Right lobe of liver (tissue), 6 donors: Measurements from ENCODE around the gene SLITRK3. TPM values are rescaled to one million over a fixed set of nuclear protein-coding genes. Genes with fewer than 3 reads are reported as not detected.

Experiments
- ATAC-seq, 4 donors: fragments of 200-7000 bp; cut with Tn5 transposase; one replicate each; pipeline ENCODE4 v1.9.1; 2020; ENCODE audit warnings: mild to moderate bottlenecking in 4 of 4, moderate library complexity in 4 of 4
- DNase-seq, 3 donors: peaks; one replicate each; pipeline ENCODE4 v3.0.0-alpha.2; 2020
- H3K27ac ChIP-seq, 3 donors: fragments of 200-600 bp; one replicate each; pipeline ENCODE4 v1.8.0; 2022
- H3K27me3 ChIP-seq, 2 donors: fragments of 200-600 bp; one replicate each; pipeline ENCODE4 v1.8.0; 2022
- H3K36me3 ChIP-seq, 4 donors: fragments of 200-600 bp; sonication (generic) in 1 of 4; one replicate each; pipeline versions ENCODE4 v1.5.1 to v1.8.0; 2017 to 2022; ENCODE audit warnings: control low read depth in 1 of 4
- H3K4me1 ChIP-seq, 4 donors: fragments of 200-600 bp; sonication (generic) in 1 of 4; one replicate each; pipeline versions ENCODE4 v1.5.1 to v1.8.0; 2017 to 2022; ENCODE audit warnings: control low read depth in 1 of 4
- H3K4me3 ChIP-seq, 3 donors: fragments of 200-600 bp; one replicate each; pipeline ENCODE4 v1.8.0; 2022
- H3K9me3 ChIP-seq, 4 donors: fragments of 200-600 bp; sonication (generic) in 1 of 4; one replicate each; pipeline versions ENCODE4 v1.5.1 to v1.8.0; 2017 to 2022; ENCODE audit warnings: control low read depth in 1 of 4
- CTCF ChIP-seq, 4 donors: fragments of 200-600 bp in 3 of 4; fragments of 450-650 bp in 1 of 4; IDR thresholded peaks; one replicate each; pipeline versions ENCODE4 v1.5.1 to v1.8.0; 2016 to 2022; ENCODE audit warnings: antibody characterized with exemption in 4 of 4, mild to moderate bottlenecking in 2 of 4
- POLR2A ChIP-seq: fragments of 450-650 bp; IDR thresholded peaks from one replicate; pipeline ENCODE4 v1.6.1; 2017; ENCODE audit warnings: antibody characterized with exemption, mild to moderate bottlenecking
- WGBS: methylation state at CpG from one replicate; pipeline ENCODE4 v1.1.6; 2018; ENCODE audit warnings: low coverage, low lambda C conversion rate; ENCODE audit not compliant: insufficient coverage; ENCODE audit errors: missing lambda C conversion rate; 5-methylcytosine and 5-hydroxymethylcytosine counted together
- intact Hi-C, 2 donors: fragments of 100-400 bp; cut with DNase I; formaldehyde crosslinking; loops; one replicate each; pipeline versions ENCODE4 v1.11.2 to v1.14.1; 2022
- total RNA-seq, 6 experiments: library from RNA; depleted of rRNA in 2 of 6; stranded (reverse); fragments of >200 nt in 2 of 6; fragmentation: NEBNext Ultra II Directional in 3 of 6; extraction: Animal tissue kit (Norgen Biotek cat#: 25700) in 3 of 6; gene quantifications; one replicate each; pipeline versions ENCODE4 v1.1.0 to v1.2.4, GENCODE V29; 2016 to 2023
- donor health status: DM: no; HTN: yes; CAD: no.
- donor health status: DM: no; HTN: no; CAD: no.
- donor health status: DM: no; HTN: no; CAD: no.
- donor health status: DM: no; HTN: yes; CAD: no.
- donor health status: DM: no; HTN: yes; CAD: no.

Gene SLITRK3
- total RNA-seq, 6 experiments from 2014 or later, result 0.15 to 10.5 (median 3.6) TPM

DNA sequence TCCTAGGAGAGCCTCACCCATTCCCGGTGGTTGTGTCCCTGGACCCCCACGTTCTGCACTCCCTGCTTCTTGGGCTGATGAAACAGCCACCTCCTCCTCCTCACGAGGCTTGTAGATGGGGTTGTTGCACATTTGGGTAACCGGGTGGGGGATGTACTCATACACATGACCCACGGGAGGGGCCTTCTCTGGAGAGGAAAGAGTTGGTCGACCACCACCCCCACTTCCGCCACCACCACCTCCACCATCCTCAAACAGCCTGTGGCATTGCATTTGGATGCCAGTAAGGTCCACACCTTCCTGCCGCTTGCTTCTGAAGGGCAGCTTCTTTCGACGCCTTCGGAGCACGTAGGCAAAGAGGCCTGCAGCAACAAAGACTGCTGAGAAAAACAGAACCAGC lies 7.7 kb downstream of the SLITRK3 start:
- intact Hi-C loops, result no loop called here
- H3K9me3 ChIP-seq, result no peaks in the 10 kb centered on the region
- ATAC-seq, result no peak
- no peak overlapping the region for H3K4me3 ChIP-seq
- no peaks in the 10 kb centered on the region for H3K36me3 ChIP-seq
- WGBS, result 78% methylated on average over 4 of the region's 12 CpGs
- TF ChIP-seq POLR2A (no peak), CTCF (IDR thresholded peaks at IDR 0.05) (no peak)
- peaks cover 0 to 3% (median 0%) of the 10 kb centered on the region in 4 donors for H3K4me1 ChIP-seq
- no peaks in the 10 kb centered on the region for H3K27me3 ChIP-seq
- DNase-seq, result no peak
- H3K27ac ChIP-seq, result no peak overlapping the region

GRCh38 chr3:165185707-165186327 lies 10.4 kb downstream of the SLITRK3 start:
- H3K9me3 ChIP-seq, result no peaks in the 10 kb centered on the region
- H3K27me3 ChIP-seq, result no peaks in the 10 kb centered on the region
- H3K36me3 ChIP-seq, result no peaks in the 10 kb centered on the region
- ATAC-seq, result peak; percentile 99 to 100 (median 99)
- peaks cover 0 to 3% (median 0%) of the 10 kb centered on the region in 4 donors for H3K4me1 ChIP-seq
- intact Hi-C loops, result no loop called here
- no peak overlapping the region for H3K27ac ChIP-seq
- 13% methylated on average over 8 of the region's 8 CpGs for WGBS
- H3K4me3 ChIP-seq, result no peak overlapping the region
- peak; percentile 34 to 59 (median 53) for DNase-seq
- peak; percentile 81 to 92 (median 89) for TF ChIP-seq CTCF (IDR thresholded peaks at IDR 0.05)
- TF ChIP-seq POLR2A, result no peak

- no peak for TF ChIP-seq CTCF (IDR thresholded peaks at IDR 0.05)
- no peak for TF ChIP-seq POLR2A
- intact Hi-C loops, result no loop called here
- Histone ChIP-seq H3K36me3 (no peaks in the 10 kb centered on the region), H3K9me3 (no peaks in the 10 kb centered on the region), H3K27ac (no peak overlapping the region), H3K4me3 (no peak overlapping the region), H3K27me3 (no peaks in the 10 kb centered on the region), H3K4me1 (peaks cover 0 to 3% (median 0%) of the 10 kb centered on the region in 4 donors)
- WGBS, result 38% methylated on average over 1 of the region's 1 CpG
- DNase-seq (no peak), ATAC-seq (no peak)
Observed at GRCh38 chr3:165181556-165181955, 14.6 kb downstream of the SLITRK3 start.

- 78% methylated on average over 3 of the region's 3 CpGs for WGBS
- Histone ChIP-seq H3K4me3 (no peak overlapping the region), H3K27me3 (no peaks in the 10 kb centered on the region), H3K9me3 (no peaks in the 10 kb centered on the region), H3K4me1 (no peaks in the 10 kb centered on the region), H3K27ac (no peak overlapping the region), H3K36me3 (no peaks in the 10 kb centered on the region)
- intact Hi-C loops, result no loop called here
- DNase-seq (no peak), ATAC-seq (no peak)
- TF ChIP-seq POLR2A, result no peak
- TF ChIP-seq CTCF (IDR thresholded peaks at IDR 0.05), result no peak
Observed at GRCh38 chr3:165170236-165170635, 25.9 kb downstream of the SLITRK3 start.
